ENCODE measurements around the gene KIF18B. TPM values are rescaled to one million over a fixed set of nuclear protein-coding genes. Genes with fewer than 3 reads are reported as not detected.
A peak's percentile ranks its signal among the peaks of the same experiment; 100 is the strongest.
"Not testable (repeated sequence)": the region's sequence is repeated elsewhere in the genome, so short reads cannot be mapped to it uniquely, and the experiment has no call there.

The KIF18B gene
- polyA plus RNA-seq, 4 donors, result 7.3 to 20.8 (median 14.3) TPM

- no peak for DNase-seq (ENCODE audit: low read depth in 4 of 4, low spot score in 2 of 4)
Observed at GRCh38 chr17:44970136-44970741, 22.7 kb upstream of the KIF18B start.

DNA sequence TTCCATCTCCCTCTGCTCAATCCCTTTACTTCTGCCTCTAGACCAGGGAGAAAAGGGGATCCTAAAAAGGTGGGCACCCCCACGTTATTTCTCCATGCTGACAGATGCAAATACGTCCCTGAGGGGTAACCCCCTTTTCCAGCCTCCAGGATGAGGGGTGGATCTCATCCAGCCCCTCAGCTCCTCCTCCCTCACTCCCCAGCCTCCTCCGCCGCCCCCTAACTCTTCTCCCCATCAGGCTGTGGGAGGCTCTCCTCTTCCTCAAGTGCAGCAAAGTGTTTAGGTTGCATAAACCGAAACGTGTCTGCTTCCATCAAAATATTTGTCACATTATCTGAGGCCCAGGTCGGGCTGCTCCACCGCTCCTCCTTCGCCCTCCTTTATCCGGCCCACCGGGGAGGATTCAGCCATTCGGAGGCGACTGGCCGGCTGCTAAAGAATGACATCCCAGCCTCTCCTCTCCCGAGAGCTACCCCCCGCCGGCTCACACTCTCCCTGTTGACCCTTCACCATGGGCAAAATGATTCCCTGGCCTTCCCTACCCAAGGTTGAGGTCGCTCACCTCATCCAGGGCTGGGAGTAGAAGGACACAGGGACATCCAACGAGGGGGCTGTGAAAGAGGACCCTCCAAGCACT, 21.7 kb upstream of the KIF18B start:
- no peak for DNase-seq (ENCODE audit: low read depth in 4 of 4, low spot score in 2 of 4)

DNA sequence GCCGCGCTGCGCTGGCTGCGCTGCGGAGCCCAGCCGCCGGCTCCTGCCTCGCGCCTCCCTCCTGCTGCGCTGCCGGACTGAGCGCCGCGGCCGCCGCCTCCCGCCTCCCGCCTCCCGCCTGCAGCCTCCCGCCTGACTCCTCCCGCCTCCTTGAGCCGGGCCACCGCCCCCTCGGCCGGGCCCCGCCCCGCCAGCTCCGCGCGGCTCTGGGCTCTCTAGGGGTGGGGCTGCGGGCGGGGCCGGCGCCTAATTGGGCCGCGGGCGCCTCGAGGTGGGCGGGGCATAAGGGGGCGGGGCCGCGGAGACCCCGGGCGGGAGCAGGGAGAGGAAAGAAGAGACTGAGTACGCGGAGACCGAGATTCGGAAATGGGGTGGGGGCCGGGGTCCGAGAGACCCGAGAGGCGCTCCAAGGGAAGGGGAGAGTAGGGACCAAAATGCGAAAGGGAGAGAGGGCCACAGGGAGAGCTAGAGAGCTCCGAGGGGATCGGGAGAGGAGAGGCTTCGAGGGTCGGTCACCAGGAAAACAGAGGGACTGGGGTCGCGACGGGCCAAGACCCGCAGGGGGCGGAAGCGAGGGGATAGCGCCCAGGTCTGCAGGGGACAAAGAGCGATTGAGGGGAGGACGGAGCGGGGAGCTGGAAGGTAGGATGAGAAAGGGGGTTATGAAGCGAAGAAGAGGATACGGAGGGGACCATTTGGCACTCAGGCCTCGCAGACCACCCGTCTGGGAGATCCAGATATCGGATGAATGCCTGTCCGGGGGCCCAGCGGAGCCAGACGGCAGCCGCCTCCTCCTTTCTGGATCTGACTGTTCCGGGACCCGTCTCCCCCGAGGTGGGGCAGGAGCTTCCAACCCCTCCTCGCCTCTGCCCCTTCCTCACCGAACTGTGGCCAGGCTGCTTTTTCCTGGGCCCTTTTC, 20.9 kb upstream of the KIF18B start, which contains the start of gene C1QL1:
C1QL1 (minus strand) TSS at position 79 of the 919 bp plus-strand sequence. CDS start 255 bp downstream, outside the sequence.
- DNase-seq (ENCODE audit: low read depth in 4 of 4, low spot score in 2 of 4), result peak in 3 of 4 donors; percentile 75 to 89 (median 82)

DNA sequence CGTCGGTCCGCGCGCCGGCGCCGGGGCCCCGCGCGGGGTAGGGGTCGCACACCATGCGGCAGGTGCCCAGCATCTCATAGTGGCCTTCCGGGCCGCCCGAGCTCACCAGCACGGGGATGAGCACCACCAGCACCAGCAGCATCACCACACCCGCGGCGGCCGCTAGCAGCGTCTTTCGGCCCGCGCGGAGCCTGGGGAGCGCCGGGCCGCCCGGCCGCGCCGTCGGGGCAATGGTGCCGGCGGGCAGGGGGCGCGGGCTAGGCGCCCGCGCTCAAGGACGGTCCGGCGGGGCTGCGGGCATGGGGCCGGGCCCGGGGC, 20.3 kb upstream of the KIF18B start:
- no peak for DNase-seq (ENCODE audit: low read depth in 4 of 4, low spot score in 2 of 4)

- no peak for DNase-seq (ENCODE audit: low read depth in 4 of 4, low spot score in 2 of 4)
Observed at GRCh38 chr17:44967026-44967906, 19.7 kb upstream of the KIF18B start.

GRCh38 chr17:44966348-44967025, 18.9 kb upstream of the KIF18B start:
- DNase-seq (ENCODE audit: low read depth in 4 of 4, low spot score in 2 of 4), result no peak

DNA sequence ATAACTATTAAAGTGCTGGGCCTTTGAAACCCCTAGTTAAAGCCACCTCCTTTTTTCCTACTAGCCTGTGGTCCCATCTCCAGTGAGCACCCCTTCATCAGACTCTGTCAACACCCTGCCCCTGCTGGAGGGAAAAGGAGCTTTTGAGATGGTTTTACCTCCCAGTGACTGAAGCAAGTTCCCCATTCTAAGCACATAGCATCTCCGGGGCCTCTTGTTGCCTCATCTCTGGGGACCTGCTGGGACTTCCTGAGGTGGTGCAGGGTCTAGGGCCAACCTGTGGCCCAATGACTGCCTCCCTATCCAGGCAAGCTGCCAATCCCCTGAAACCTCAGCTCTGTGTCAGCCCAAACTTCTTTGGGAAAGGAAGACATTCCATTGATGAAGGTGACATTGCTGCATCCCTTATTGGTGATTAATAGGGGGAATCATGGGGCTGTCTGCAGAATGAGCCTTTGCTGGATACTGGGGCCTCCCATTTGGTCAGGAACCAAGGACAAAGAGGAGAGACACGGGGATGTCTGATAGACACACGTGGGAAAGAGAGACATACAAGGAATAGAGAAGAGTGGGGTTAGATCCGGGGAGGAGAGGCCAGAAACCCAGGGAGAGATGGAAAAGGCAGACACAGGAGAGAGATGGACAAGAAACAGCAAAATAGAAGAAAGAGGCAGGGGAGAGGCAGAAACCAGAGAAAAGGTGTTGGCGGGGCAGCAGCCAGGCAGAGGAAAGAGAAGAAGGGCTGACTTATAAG, 18.1 kb upstream of the KIF18B start:
- no peak for DNase-seq (ENCODE audit: low read depth in 4 of 4, low spot score in 2 of 4)

GRCh38 chr17:44961921-44962350, 14.4 kb upstream of the KIF18B start:
- no peak for DNase-seq (ENCODE audit: low read depth in 4 of 4, low spot score in 2 of 4)

GRCh38 chr17:44960691-44961090, 13.1 kb upstream of the KIF18B start:
- no peak for DNase-seq (ENCODE audit: low read depth in 4 of 4, low spot score in 2 of 4)

DNA sequence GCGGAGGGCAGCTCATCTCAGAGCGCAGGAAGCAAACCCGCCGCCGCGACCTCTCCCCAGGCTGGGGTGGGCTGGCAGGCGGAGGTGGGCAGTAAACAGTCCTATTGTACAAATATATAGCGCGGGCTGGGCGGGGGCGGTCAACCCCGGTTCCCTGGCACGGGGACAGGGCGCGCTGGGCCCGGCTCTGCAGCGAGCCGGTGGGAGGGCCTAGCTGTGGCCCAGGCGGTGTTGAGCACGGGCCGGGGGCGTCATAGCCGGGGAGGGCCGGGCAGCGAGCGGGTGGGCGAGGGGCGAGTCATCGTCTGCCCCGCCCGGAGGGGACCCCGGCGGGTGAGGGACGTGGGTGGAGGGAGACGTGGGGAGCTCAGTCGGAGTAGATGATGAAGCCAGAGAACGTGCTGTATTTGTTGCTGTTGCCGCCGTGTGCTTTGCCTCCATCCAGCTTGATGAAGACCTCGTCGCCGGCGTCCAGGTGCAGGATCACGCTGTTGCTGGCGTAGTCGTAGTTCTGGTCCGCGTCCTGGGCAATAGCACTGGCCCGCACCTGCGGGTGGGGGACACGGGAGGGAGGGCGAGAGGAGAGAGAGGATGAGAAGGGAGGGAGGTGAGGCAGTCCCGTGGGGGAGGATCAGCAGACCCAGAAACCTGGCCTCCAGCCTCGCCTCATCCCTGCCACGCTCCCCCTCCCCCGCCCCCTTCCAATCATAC, 12.4 kb upstream of the KIF18B start:
- no peak for DNase-seq (ENCODE audit: low read depth in 4 of 4, low spot score in 2 of 4)

DNA sequence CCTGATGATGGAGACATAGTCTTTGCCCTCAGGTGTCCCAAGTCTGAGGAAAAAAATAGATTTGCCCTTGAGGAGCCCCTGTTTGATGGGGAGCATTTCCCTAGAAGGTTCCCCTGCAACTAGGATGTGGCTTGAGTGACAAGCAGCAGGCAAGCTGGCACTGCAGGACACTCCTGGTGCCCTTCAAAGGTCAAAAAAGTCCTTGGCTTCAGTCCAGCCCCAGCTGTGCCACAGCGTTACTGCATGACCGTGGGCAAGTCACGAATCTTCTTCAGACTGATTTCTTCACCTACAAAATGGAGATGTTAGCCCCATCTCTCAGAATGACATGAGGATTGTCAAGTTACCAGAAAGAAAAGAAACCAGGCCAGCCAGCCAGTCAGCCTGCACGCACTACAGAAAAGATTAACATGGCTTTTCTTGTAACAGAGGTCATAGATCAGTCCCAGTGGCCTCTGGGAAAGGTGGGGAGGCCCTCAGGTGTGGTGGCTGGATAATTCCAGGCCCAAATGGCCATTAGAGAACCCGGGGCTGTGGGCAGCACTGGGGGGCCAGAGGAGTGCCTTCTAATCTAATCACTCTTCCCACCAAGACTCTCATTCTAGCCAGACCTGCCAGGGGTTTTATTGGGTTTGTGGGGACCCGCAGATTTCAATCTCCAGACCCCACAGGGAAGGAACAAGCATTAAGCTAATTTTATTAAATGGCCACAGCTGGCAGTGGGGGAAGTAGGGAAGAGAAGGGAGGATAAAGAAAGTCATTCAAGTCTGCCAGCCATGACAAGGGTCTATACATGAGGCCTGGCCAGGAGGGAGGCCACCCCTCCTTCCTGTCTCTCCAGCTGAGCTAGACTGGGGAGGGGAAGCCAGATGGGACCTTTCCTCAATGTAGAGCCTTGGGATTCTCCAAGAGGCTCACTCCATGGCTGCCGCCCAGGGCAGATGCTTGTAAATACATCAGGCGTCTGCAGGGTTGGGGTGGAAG, 9.7 kb upstream of the KIF18B start:
- DNase-seq (ENCODE audit: low read depth in 4 of 4, low spot score in 2 of 4), result no peak

DNA sequence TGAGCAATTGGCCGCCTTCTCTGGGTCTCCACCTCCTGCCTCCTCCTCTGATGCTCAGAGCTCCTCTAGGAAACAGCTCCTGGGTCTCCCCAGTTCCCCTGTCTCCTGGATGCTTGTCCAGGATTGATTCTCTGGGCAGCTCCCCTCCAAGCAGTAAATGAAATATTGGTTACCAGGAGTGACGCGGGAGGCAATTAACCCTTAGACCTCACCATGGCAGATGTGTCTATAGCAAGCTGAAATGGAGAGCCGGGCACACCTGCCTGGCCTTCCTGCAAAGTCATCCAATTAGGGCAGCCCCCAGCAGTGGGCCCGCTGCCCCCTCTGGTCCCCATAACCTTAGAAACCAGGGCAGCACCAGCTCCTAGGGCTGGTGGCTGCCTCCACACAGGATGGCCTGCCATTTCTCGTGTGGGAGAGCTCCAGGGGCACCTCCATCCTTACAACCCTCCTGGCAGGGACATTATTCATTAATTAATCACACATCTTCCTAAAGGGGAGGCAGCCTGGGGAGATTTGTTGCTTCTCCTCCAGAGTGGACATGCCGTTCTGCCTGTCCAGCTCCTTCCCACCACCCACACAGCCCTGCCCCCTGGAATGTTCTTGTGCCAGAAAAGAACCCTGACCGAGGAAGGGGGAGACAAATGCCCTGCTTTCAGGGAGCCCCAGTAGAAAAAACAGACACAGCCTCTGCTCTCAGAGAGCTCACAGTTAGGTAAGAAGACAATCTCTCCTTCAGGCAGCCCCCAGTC, 8.3 kb upstream of the KIF18B start:
- DNase-seq (ENCODE audit: low read depth in 4 of 4, low spot score in 2 of 4), result no peak

DNA sequence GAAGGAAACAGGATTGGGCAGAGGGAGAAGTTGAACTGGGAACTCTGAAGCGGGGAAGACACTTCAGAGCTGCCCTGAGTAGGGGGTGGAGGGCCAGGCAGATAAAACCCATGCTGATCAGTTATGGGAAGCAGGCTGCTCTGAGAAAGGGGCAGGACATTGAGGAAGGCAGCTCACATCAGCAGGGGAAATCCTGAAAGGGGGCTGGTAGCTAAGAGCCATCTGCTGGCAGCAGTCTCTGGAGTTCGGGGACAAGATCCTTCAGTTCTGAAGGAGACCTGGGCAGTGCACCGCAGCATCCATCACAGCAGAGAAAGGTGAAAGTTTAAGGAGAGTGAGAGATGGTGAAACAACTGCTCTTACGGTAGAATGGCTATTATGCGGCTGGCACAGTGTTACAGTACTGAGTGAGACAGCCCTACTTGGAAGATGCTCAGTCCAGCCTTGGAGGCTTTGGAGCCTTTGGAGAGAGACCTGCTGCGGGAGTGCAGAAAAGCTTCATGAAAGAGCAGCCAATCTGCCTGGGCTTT, 5.4 kb upstream of the KIF18B start:
- DNase-seq (ENCODE audit: low read depth in 4 of 4, low spot score in 2 of 4), result no peak

DNA sequence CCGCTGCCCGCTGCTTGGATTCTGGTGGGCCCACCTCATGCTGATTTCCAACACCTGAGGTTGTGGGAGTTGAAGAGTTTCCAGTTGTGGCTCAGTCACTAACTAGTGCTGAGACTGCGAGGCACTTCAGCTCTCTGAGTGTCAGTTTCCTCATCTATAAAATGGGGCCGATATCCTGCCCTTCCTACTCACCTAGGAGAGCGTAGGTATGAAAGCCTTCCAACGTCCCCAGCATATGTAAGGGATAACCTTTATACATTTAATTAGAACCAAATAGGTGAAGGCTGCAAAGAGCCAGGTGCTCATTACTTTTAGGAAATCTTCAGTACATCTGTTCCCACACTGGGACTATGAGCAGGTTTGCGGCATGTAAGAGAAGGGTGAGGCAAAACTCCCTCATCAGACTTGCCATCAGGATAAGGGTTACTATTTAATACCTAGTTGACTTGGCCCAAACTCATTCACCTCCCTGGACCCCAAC, 782 bp upstream of the KIF18B start:
- DNase-seq (ENCODE audit: low read depth in 4 of 4, low spot score in 2 of 4), result no peak

DNA sequence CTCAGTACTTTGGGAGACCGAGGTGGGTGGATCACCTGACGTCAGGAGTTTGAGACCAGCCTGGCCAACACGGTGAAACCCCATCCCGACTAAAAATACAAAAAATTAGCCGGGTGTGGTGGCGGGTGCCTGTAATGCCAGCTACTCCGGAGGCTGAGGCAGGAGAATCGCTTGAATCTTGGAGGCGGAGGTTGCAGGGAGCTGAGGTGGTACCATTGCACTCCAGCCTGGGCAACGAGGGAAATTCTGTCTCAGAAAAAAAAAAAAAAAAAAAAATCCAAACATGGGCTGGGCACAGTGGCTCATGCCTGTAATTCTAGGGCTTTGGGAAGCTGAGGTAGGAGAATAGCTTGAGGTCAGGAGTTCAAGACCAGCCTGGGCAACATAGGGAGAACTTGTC, 1.9 kb downstream of the KIF18B start:
- DNase-seq (ENCODE audit: low read depth in 4 of 4, low spot score in 2 of 4), result not testable (repeated sequence)

DNA sequence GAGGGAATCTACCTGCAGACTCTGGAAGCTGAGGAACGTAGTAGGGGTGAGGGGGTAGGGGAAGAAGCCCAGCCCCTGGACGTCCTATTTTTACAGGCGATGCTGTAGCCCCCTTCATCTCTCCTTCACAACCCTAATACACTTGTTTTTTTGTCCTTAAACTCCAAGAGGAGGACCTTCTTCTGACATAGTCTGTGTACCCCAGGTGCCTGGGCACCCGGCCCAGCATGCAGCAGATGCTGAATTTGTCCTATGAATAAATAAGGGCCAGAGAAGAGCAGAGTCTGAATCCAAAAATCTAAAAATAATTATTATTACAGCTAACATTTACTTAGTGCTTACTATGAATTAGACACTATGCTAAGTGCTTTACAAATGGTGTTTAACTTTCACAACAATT, 5.1 kb downstream of the KIF18B start:
- no peak for DNase-seq (ENCODE audit: low read depth in 4 of 4, low spot score in 2 of 4)
